ENCODE measurements around the gene CCDC91. TPM values are rescaled to one million over a fixed set of nuclear protein-coding genes. Genes with fewer than 3 reads are reported as not detected.

The CCDC91 gene
- total RNA-seq, 1 experiment from 2014 or later = 26.9 TPM

- ChIA-PET CTCF (no interaction called here), POLR2A (no interaction called here)
- intact Hi-C loops (cut with micrococcal nuclease; ENCODE audit: unreplicated experiment) (no loop called here), in situ Hi-C loops (cut with HindIII; ENCODE audit: low pct_unique_long_range_greater_than_20kb, low sequenced_read_pairs) (no loop called here)
- DNase-seq (ENCODE audit: low read depth, low spot score) (no peak), ATAC-seq (no peak)
- H3K9me3 ChIP-seq (ENCODE audit: control insufficient read depth, insufficient read depth, low read depth, low read length) = no peaks in the 10 kb centered on the region
- H3K4me1 ChIP-seq (ENCODE audit: control insufficient read depth, insufficient read depth, low read length) = no peaks in the 10 kb centered on the region
- H3K27me3 ChIP-seq (ENCODE audit: control insufficient read depth, insufficient read depth, low read length) = no peaks in the 10 kb centered on the region
- no peak overlapping the region for H3K27ac ChIP-seq (ENCODE audit: low read length)
- no peak for TF ChIP-seq TCF7L2 (IDR thresholded peaks at IDR 0.05; ENCODE audit: low read depth, low read length)
- TF ChIP-seq, protein P1, sequence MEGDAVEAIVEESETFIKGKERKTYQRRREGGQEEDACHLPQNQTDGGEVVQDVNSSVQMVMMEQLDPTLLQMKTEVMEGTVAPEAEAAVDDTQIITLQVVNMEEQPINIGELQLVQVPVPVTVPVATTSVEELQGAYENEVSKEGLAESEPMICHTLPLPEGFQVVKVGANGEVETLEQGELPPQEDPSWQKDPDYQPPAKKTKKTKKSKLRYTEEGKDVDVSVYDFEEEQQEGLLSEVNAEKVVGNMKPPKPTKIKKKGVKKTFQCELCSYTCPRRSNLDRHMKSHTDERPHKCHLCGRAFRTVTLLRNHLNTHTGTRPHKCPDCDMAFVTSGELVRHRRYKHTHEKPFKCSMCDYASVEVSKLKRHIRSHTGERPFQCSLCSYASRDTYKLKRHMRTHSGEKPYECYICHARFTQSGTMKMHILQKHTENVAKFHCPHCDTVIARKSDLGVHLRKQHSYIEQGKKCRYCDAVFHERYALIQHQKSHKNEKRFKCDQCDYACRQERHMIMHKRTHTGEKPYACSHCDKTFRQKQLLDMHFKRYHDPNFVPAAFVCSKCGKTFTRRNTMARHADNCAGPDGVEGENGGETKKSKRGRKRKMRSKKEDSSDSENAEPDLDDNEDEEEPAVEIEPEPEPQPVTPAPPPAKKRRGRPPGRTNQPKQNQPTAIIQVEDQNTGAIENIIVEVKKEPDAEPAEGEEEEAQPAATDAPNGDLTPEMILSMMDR (IDR thresholded peaks at IDR 0.05) = no peak
- TF ChIP-seq SIN3A (IDR thresholded peaks at IDR 0.05; ENCODE audit: borderline replicate concordance, insufficient read depth, low read depth, low read length) = no peak
- no peak for TF ChIP-seq REST (IDR thresholded peaks at IDR 0.05; ENCODE audit: insufficient read depth in 1 of 2, low read depth in 2 of 2, low read length in 1 of 2)
- no peak for TF ChIP-seq POLR2AphosphoS5 (IDR thresholded peaks at IDR 0.05; ENCODE audit: low read depth, low read length)
- no peaks in the 10 kb centered on the region for H3K36me3 ChIP-seq (ENCODE audit: control insufficient read depth, insufficient read depth, low read length)
- no peak overlapping the region for H3K4me3 ChIP-seq (ENCODE audit: low read depth in 2 of 2, low read length in 2 of 2)
- no TSS peak for BruUV-seq (replicated peaks)
Measured at GRCh38 chr12:28446031-28446430, 255.8 kb downstream of the CCDC91 start.

- no peaks in the 10 kb centered on the region; the same call in 1 of the 2 replicates for H3K36me3 ChIP-seq (ENCODE audit: control insufficient read depth, insufficient read depth, low read length)
- in situ Hi-C loops (cut with HindIII; ENCODE audit: low pct_unique_long_range_greater_than_20kb, low sequenced_read_pairs) (no loop called here), intact Hi-C loops (cut with micrococcal nuclease; ENCODE audit: unreplicated experiment) (no loop called here)
- no peak overlapping the region for H3K27ac ChIP-seq (ENCODE audit: low read length)
- no peak for ATAC-seq
- H3K9me3 ChIP-seq (ENCODE audit: control insufficient read depth, insufficient read depth, low read depth, low read length) = no peaks in the 10 kb centered on the region
- no peaks in the 10 kb centered on the region for H3K4me1 ChIP-seq (ENCODE audit: control insufficient read depth, insufficient read depth, low read length)
- DNase-seq (ENCODE audit: low read depth, low spot score) = no peak
- POLR2A ChIA-PET = no interaction called here
- H3K27me3 ChIP-seq (ENCODE audit: control insufficient read depth, insufficient read depth, low read length) = no peaks in the 10 kb centered on the region
- BruUV-seq (replicated peaks) = no TSS peak
- CTCF ChIA-PET = no interaction called here
- no peak overlapping the region for H3K4me3 ChIP-seq (ENCODE audit: low read depth in 2 of 2, low read length in 2 of 2)
- TF ChIP-seq POLR2AphosphoS5 (IDR thresholded peaks at IDR 0.05; ENCODE audit: low read depth, low read length) (no peak), REST (IDR thresholded peaks at IDR 0.05; ENCODE audit: insufficient read depth in 1 of 2, low read depth in 2 of 2, low read length in 1 of 2) (no peak), SIN3A (IDR thresholded peaks at IDR 0.05; ENCODE audit: borderline replicate concordance, insufficient read depth, low read depth, low read length) (no peak), TCF7L2 (IDR thresholded peaks at IDR 0.05; ENCODE audit: low read depth, low read length) (no peak)
- TF ChIP-seq, protein P1 (IDR thresholded peaks at IDR 0.05) = no peak
Measured at GRCh38 chr12:28453686-28454085, 263.4 kb downstream of the CCDC91 start.
